ENCODE data around the gene AKR1B15.

Gene AKR1B15

GRCh38 chr7:134613623-134614347 is 64.9 kb downstream of the AKR1B15 start:
- H3K36me3 ChIP-seq (ENCODE audit: control insufficient read depth, insufficient read depth, low read length) = no peaks in the 10 kb centered on the region

DNA sequence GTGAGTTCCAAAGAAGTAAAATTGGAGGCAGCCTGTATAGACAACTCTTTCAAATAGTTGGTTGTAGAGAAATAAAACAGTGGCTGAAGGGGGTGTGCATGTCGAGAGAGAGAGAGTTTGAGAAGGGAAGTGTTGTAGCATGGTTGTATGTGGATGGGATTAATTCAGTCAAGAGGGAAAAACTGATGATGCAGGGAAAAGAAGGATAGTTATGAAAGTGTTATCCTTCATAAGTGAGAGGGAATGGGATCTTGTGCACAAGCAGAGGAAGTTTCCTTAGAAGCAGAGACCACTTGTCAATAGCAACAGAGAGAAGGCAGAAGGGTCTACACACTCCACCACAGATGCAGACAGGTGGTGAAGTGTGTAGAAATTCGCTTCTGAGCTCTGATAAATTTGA is 67.7 kb downstream of the AKR1B15 start:
- Histone ChIP-seq H3K4me3 (replicated peaks; ENCODE audit: low read depth, low read length) (no peak overlapping the region), H3K27me3 (replicated peaks; ENCODE audit: control insufficient read depth, insufficient read depth, low read length) (peaks cover 1% of the 10 kb centered on the region; the same call in 1 of the 2 replicates), H3K36me3 (ENCODE audit: control insufficient read depth, insufficient read depth, low read length) (no peaks in the 10 kb centered on the region)
- DNase-seq (ENCODE audit: extremely low read depth, insufficient read length) = no peak
- TF ChIP-seq, protein P1, sequence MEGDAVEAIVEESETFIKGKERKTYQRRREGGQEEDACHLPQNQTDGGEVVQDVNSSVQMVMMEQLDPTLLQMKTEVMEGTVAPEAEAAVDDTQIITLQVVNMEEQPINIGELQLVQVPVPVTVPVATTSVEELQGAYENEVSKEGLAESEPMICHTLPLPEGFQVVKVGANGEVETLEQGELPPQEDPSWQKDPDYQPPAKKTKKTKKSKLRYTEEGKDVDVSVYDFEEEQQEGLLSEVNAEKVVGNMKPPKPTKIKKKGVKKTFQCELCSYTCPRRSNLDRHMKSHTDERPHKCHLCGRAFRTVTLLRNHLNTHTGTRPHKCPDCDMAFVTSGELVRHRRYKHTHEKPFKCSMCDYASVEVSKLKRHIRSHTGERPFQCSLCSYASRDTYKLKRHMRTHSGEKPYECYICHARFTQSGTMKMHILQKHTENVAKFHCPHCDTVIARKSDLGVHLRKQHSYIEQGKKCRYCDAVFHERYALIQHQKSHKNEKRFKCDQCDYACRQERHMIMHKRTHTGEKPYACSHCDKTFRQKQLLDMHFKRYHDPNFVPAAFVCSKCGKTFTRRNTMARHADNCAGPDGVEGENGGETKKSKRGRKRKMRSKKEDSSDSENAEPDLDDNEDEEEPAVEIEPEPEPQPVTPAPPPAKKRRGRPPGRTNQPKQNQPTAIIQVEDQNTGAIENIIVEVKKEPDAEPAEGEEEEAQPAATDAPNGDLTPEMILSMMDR (IDR thresholded peaks at IDR 0.05; ENCODE audit: insufficient read depth, low read length, poor library complexity, severe bottlenecking) = no peak

More at GRCh38 chr7:134613623-134614347, 64.9 kb downstream of the AKR1B15 start:
- TF ChIP-seq, protein P1 (IDR thresholded peaks at IDR 0.05; ENCODE audit: insufficient read depth, low read length, poor library complexity, severe bottlenecking) = no peak
- H3K27me3 ChIP-seq (replicated peaks; ENCODE audit: control insufficient read depth, insufficient read depth, low read length) = peaks cover 1% of the 10 kb centered on the region; the same call in 1 of the 2 replicates
- no peak overlapping the region for H3K4me3 ChIP-seq (replicated peaks; ENCODE audit: low read depth, low read length)
- no peak for DNase-seq (ENCODE audit: extremely low read depth, insufficient read length)

- DNase-seq (ENCODE audit: extremely low read depth, insufficient read length) = no peak
- TF ChIP-seq, protein P1 (IDR thresholded peaks at IDR 0.05; ENCODE audit: insufficient read depth, low read length, poor library complexity, severe bottlenecking) = no peak
- H3K36me3 ChIP-seq (ENCODE audit: control insufficient read depth, insufficient read depth, low read length) = no peaks in the 10 kb centered on the region
- no peak overlapping the region for H3K4me3 ChIP-seq (replicated peaks; ENCODE audit: low read depth, low read length)
- peaks cover 1% of the 10 kb centered on the region; the same call in 1 of the 2 replicates for H3K27me3 ChIP-seq (replicated peaks; ENCODE audit: control insufficient read depth, insufficient read depth, low read length)
Observed at GRCh38 chr7:134618756-134619530, 70.0 kb downstream of the AKR1B15 start.

- DNase-seq (ENCODE audit: extremely low read depth, insufficient read length) = no peak
- H3K36me3 ChIP-seq (ENCODE audit: control insufficient read depth, insufficient read depth, low read length) = no peaks in the 10 kb centered on the region
- H3K4me3 ChIP-seq (replicated peaks; ENCODE audit: low read depth, low read length) = no peak overlapping the region
- H3K27me3 ChIP-seq (replicated peaks; ENCODE audit: control insufficient read depth, insufficient read depth, low read length) = peaks cover 1% of the 10 kb centered on the region; the same call in 1 of the 2 replicates
- TF ChIP-seq, protein P1 (IDR thresholded peaks at IDR 0.05; ENCODE audit: insufficient read depth, low read length, poor library complexity, severe bottlenecking) = no peak
Observed at GRCh38 chr7:134619627-134620331, 70.9 kb downstream of the AKR1B15 start.

DNA sequence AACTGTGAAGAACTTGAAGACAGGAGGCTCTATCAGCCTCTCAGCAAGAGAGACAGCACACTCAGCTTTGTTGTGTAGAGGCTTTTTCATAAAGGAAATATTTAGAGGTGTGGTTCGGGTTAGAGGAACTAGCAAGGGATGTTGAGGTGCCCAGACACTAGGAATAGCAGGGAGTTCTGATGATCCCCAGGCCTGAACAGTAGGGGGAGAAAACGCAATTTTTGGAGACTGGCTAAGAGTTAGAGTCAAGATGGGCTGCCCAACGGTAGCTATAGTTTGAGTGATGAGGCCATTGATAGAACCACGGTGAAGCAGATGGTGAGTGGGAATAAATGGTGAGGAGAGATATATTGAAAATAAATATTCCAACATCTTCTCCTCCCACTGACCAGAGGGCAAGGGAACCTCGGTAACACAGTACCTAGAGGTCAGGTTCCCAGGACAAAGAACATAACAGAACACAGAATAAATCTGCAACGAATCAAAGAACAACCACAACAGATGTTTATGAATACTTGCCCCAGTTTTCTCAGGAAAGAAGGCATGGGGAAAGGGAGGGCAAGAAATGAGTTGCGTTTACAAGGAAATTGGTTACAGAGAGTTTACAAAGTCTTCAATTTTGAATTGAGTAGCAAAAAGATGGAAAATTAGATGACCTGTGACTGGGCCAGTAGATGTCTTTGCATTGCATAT is 73.5 kb downstream of the AKR1B15 start:
- H3K36me3 ChIP-seq (ENCODE audit: control insufficient read depth, insufficient read depth, low read length) = no peaks in the 10 kb centered on the region
- H3K4me3 ChIP-seq (replicated peaks; ENCODE audit: low read depth, low read length) = no peak overlapping the region
- H3K27me3 ChIP-seq (replicated peaks; ENCODE audit: control insufficient read depth, insufficient read depth, low read length) = no peaks in the 10 kb centered on the region; the same call in 1 of the 2 replicates
- DNase-seq (ENCODE audit: extremely low read depth, insufficient read length) = no peak
- TF ChIP-seq, protein P1 (IDR thresholded peaks at IDR 0.05; ENCODE audit: insufficient read depth, low read length, poor library complexity, severe bottlenecking) = no peak
